GM21447 (cell line): ENCODE results near the gene STK4.

Source experiments
- ATAC-seq: cut with Tn5 transposase; IDR thresholded peaks from one replicate; pipeline ENCODE4 v1.9.1; 2021; ENCODE audit not compliant: unreplicated experiment

Gene STK4

DNA sequence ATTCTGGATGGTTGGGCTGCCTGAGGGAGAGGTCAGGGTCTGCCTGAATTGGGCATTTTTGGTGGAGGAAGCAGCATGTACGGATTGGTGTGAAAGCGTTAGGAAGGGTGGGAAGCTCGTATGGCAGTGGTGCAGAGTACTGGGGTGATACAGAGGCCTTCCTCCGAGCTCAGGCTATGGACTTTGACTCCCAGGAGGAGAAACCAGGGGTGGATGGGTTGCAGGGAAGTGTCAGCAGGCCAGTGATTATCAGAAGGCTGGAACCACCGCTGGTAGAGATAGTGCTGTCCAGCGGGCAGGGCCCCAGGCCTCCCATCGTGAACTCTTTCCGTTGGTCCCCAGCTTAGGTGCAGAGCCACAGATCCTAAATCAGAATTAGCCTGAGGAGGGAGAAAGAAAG, 143.3 kb downstream of the STK4 start:
- ATAC-seq, result no peak

DNA sequence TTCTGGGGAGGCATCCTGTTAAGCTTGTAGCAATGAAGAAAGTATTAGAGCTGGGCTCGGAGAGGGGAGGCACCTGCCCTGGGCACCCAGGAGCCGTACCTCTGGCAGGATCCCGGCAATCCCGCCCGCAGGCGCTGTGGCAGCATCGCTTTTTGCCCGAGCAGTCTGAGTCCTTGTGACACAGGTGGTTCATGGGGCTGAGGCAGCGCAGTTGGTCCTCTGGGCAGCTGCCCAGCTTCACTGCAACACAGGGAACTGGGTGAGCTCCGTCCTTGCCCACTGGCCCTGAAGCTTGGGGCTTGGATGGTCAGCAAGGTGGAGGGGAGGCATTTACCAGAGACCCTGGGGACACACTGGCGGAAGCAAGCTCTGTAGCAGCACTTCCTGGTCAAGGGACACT, 144.0 kb downstream of the STK4 start:
- ATAC-seq, result no peak

DNA sequence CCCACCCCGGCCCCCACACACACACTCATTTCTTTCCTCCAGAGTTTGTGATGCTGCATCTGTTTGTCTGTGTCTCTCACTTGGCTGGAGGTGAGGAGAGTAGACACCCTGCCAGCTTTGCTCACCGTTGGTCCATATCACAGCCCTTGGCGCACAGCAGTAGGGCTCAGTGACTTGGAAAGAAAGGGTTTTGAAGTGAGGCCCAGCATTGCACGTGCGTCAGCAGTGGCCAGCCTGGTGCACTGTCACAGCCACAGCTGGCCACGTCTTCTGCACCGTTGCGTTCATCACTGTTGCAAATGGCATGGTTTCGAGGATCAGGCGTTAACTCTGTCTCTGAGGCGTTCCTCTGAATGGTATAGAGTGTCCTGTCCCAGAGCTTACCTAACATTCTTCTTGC, 145.0 kb downstream of the STK4 start:
- no peak for ATAC-seq

DNA sequence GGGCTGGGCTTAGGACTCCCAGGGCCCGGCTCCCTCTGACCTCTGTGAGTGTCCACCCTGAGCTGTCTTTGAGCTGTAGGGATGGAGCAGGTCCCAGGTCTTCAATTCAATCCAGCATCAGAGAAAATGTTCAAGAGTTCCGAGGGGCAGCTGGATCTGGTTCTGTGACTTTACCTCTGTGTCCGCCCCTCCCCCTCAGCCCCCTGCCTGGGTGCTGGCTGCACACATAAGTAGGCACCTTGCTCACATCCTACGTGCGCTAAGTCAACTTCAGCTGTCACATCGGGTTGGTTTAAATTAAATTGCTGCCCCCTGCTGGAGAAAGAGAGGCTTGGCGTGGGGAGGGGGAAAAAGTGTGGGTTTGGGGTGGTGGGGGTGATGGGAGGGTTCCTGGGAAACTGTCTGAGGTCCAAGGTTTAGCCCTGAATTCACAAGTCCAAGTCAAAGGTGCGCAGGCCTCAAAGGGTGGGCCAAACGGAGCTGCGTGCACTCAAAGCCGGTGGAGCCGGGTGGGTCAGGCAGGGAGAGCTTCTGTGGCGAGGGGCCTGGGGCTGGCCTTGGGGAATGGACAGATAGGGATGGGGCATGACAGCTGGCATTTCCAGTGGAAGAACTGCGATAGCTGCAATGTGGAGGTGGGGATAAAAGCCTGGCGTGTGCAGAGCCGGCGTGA, 145.6 kb downstream of the STK4 start:
- no peak for ATAC-seq

DNA sequence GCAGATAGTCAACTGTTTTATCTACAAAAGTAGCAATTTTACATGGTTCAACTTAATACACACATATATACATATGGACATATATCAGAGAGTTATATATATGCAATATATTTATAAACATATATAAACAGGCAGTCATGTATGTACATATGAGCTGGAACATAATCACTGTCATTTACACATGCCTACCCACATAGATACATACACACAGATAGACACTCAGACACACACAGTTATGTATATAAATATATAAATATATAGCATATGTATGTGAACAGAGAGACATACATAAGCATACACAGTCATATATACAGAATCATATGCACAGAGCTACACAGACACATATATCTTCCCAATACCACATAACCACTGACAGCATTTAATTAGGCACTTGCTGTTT, 146.4 kb downstream of the STK4 start:
- ATAC-seq, result no peak

DNA sequence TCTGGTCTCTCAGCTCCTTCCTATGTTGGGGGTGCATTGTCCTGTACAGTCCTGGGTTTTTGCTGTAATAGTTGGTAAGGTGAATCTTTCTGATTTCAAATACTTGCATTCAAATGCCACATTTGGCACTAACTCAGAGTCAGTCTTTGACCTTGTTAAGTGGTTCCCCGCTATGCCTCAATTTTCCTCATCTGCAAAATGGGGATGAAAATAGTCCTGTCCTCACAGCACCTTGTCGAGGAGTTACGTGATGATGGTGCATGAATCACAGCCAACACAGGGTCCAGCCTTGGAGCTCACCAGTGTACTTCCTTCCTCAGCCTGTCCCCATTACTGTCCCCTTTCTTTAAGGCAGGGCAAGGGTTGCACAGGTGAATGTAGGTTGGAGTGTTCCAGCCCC, 147.6 kb downstream of the STK4 start:
- no peak for ATAC-seq

DNA sequence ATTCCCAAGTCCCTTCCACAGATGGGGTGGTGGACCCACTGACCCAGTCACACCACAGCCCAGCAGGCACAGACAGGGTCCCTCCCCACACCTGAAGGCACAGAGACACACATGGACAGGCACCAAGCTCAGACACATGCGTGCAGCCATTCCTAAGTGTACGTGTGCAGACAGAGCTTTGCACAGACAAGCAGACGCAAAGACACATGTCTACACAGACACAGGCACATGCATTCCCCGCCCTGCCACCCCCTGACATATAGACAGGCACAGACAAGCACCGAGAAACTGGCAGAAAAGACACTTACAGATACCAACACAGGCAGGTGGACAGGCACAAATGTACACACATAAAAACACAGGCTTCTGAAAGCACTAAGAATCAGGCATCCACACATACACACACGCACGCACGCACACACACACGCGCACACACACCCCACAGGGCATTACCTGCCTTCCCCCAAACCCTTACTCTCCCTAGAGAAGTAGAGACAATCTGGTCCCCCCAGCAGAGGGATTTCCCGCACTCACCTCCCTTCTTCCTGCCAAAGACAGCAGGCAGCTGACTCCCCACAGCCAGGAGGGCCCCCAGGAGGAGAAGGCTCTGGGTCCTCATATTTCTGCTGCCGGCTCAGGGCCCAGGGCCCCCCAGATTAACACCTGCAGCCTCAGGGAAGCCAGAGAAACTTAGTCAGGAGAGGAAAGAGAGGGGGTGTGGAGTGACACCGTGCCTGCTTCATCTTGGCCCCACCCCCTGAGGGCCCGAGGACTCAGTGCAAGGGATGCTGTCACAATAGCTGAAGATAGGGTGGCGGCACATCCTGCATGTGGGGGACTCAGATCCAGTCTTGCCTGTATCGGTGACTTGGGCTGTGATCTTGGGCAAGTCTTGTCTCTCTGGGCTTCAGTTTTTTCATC, 148.4 kb downstream of the STK4 start, which contains the start of gene WFDC5:
WFDC5 (minus strand) TSS at position 710 of the 921 bp plus-strand sequence; CDS start at position 619, 91 bp downstream.
- ATAC-seq, result no peak

DNA sequence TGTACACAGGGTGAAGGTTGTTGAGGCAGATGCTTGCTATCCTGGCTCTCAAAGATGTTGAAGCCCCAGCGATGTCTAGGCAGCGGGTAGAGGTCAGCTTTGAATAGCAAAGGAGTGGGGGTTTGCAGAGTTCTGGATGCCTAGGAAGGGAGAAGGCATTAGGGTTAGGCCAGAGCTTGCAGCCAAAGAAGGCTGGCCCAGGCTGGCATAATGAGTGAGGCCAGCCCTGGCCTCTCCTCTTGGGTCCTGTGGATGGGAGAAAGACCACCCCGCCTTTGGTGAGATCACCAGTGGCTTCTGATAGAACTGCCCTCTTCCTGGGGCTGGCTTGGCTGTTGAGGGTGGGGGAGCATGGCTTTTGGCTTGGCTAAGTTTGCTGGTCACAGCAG, 149.1 kb downstream of the STK4 start:
- no peak for ATAC-seq

DNA sequence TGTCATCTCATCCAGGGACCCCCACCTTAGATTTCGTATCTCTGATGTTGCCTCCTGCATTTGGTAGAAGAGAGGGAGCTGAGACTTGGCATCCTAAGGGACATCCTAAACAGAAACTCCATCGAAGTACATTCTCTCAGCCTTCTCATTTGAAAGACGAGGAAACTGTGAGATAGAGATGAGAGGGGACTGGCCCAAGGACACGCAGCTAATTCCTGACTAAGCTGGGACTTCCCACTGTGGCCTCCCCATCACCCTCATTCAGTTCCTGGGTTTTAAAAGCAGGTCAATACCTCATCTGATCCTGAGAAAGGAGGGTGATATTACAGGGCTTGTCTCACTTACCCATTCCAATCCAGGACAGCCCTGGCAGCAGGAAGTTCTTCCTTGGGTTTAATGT, 149.5 kb downstream of the STK4 start:
- ATAC-seq, result no peak

DNA sequence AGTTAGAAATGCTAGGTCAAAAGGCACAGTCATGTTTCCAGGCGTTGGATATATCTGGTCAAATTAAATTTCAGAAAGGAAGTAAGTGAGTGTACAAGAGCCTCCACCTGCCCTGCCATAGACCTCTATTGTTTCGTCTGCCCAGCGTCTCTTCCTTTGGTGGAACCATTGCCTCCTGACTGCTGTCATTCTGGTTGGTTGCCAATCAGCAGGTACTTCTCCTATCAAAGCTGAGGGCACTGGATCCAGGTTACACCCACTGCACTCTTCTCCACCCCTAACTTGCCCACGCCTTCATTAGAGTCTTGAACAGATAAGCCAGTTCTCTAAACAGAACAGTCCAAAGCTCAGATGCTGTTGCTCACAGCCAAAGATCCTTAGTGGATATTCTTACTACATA, 151.3 kb downstream of the STK4 start:
- no peak for ATAC-seq

DNA sequence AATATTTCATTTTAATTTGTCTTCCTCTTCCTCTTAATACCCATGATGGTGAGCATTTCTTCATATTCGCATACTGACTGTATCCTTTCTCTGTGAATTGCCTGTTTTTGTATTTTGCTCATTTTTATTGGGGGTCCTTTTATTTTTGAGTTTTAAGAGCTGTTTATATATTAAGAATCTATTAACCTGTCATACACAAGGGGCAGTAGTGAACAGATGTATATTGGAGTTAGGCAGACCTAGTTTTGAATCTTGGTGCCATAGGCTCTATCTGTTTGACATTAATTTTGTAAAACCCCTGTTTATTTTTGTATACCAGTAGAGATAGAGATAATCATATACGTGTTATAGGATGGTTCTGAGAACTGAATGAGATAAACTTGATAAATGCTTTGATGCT, 151.7 kb downstream of the STK4 start:
- no peak for ATAC-seq

DNA sequence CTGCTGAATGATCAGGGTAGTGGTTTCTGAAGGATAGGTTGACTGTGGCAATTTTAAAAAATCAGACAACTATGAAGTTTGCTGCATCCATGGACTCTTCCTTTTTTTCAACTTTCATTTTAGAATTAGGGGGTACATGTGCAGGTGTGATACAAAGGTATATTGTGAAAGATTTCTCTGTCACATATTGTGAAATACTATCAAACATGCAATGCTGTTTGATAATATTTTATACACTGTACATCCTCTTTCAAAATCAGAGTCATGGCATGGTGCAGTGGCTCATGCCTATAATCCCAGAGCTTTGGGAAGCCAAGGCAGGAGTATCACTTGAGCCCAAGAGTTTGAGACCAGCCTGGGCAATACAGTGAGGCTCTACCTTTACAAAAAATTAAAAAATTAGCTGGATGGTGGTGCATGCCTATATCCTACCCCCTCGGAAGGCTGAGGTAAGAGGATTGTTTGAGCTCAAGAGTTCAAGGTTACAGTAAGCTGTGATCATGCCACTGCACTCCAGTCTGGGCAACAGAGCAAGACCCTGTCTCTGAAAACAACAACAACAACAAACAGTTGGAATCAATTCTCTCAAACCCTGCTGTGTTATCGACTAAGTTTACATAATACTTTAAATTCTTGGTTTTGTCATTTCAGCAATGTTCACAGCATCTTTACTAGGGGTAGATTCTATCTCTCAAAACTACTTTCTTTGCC, 153.4 kb downstream of the STK4 start:
- ATAC-seq, result no peak

DNA sequence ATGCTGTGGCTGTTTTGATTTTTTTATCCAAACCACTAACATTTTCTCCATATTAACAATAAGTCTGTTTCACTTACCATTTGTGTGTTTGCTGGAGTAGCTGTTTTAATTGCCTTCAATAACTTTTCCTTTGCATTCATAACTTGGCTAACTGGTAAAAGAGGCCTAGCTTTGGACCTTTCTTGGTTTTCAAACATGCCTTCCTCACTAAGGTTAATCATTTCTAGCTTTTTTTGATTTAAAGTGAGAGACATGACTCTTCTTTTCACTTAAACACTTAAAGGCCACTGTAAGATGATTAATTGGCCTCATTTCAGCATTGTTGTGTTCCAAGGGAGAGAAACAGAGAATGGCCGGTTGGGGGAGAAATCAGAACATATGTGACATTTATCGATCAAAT, 155.1 kb downstream of the STK4 start:
- ATAC-seq, result no peak

DNA sequence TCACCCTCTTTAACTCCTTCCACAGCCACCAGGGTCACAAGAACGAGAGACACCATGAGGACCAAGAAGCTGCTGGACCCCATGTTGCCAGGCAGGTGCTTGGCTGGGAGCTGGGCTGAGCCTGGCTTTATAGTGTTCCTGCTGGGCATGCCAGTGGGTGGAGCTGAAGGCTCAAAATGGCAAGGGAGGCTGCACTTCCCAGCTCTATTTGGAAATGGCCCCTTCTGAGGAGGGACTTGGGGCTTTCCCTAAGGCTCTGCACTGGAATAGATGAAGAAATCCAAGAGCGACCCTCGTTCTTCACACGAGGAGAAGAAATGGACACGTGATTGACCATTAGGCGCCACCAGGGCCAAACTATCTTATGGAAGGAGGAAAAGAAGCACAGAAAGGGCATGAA, 158.1 kb downstream of the STK4 start, which contains the start of gene WFDC12:
WFDC12 (minus strand) TSS at position 101 of the 400 bp plus-strand sequence; CDS start at position 83, 18 bp downstream.
- ATAC-seq, result no peak

DNA sequence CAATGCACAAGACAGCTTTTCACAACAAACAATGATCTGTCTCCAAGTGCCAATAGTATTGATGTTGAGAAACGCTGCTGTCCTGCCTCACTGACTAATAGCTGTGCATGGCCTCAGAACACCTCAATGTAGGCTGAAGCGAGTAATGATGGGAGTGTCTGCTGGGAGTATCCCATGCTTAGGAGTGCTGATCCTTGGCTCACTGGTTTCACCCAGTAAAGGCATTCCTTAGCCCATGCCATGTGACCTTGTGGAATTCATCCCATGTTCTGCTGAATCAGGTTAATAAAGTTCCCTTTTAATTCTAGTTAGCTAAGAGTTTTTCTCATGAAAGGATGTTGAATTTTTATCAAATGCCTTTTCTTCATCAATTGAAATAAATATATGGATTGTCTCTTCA, 161.8 kb downstream of the STK4 start:
- ATAC-seq, result no peak
